Measurements from ENCODE around the gene TSPAN8. TPM values are rescaled to one million over a fixed set of nuclear protein-coding genes. Genes with fewer than 3 reads are reported as not detected.

TSPAN8 gene
- total RNA-seq, 1 experiment from 2014 or later: 0.37 TPM

GRCh38 chr12:71178162-71178561 lies 20.4 kb upstream of the TSPAN8 start (continued):
- TF ChIP-seq ATF6 (CRISPR knock-in tag; IDR thresholded peaks at IDR 0.05) (no peak), ZNF263 (CRISPR knock-in tag; IDR thresholded peaks at IDR 0.05; ENCODE audit: low read depth) (no peak), ZNF396 (CRISPR knock-in tag; IDR thresholded peaks at IDR 0.05; ENCODE audit: borderline replicate concordance) (no peak), ZNF671 (CRISPR knock-in tag; IDR thresholded peaks at IDR 0.05) (no peak), ATF1 (CRISPR knock-in tag; IDR thresholded peaks at IDR 0.05) (no peak), IRF1 (CRISPR knock-in tag; IDR thresholded peaks at IDR 0.05) (no peak)

- peaks cover 7% of the 10 kb centered on the region for H3K36me3 Mint-ChIP-seq
- ChIA-PET CTCF (no interaction called here), POLR2A (no interaction called here)
- no peak for DNase-seq (ENCODE audit: low spot score)
- TF ChIP-seq ZNF138 (CRISPR knock-in tag; conservative IDR thresholded peaks at IDR 0.05) (no peak), E2F5 (CRISPR knock-in tag; IDR thresholded peaks at IDR 0.05) (no peak), OVOL2 (CRISPR knock-in tag; IDR thresholded peaks at IDR 0.05; ENCODE audit: borderline replicate concordance) (no peak), SOX15 (CRISPR knock-in tag; IDR thresholded peaks at IDR 0.05) (no peak), TP53 (CRISPR knock-in tag; IDR thresholded peaks at IDR 0.05) (no peak), NR2C2 (CRISPR knock-in tag; IDR thresholded peaks at IDR 0.05) (no peak), STAT6 (CRISPR knock-in tag; conservative IDR thresholded peaks at IDR 0.05; ENCODE audit: low read depth) (no peak), ZMAT4 (CRISPR knock-in tag; IDR thresholded peaks at IDR 0.05) (no peak), EMX1 (CRISPR knock-in tag; IDR thresholded peaks at IDR 0.05) (no peak)
- H3K9me3 Mint-ChIP-seq: peaks cover 9% of the 10 kb centered on the region
- no peak overlapping the region for H3K4me3 Mint-ChIP-seq
- no peaks in the 10 kb centered on the region for H3K27me3 Mint-ChIP-seq (ENCODE audit: low read depth)
- no peak for ATAC-seq
- H3K27ac Mint-ChIP-seq: no peak overlapping the region
- H3K4me1 Mint-ChIP-seq: peaks cover 4% of the 10 kb centered on the region; the same call in 1 of the 2 replicates
Measured at GRCh38 chr12:71174825-71175224, 17.0 kb upstream of the TSPAN8 start.

- no peak for ATAC-seq
- Mint-ChIP-seq H3K4me3 (no peak overlapping the region), H3K27me3 (ENCODE audit: low read depth) (no peaks in the 10 kb centered on the region), H3K4me1 (peaks cover 4% of the 10 kb centered on the region; the same call in 1 of the 2 replicates), H3K36me3 (peaks cover 3% of the 10 kb centered on the region; the same call in 1 of the 2 replicates), H3K27ac (no peak overlapping the region), H3K9me3 (peaks cover 4% of the 10 kb centered on the region)
- TF ChIP-seq ATF3 (CRISPR knock-in tag; conservative IDR thresholded peaks at IDR 0.05): no peak
- no peak for TF ChIP-seq NR2C2 (CRISPR knock-in tag; IDR thresholded peaks at IDR 0.05)
- no peak for TF ChIP-seq OVOL2 (CRISPR knock-in tag; IDR thresholded peaks at IDR 0.05; ENCODE audit: borderline replicate concordance)
- TF ChIP-seq JAZF1 (CRISPR knock-in tag; IDR thresholded peaks at IDR 0.05): no peak
- TF ChIP-seq CREM (CRISPR knock-in tag; IDR thresholded peaks at IDR 0.05): no peak
- no peak for TF ChIP-seq CBFB (CRISPR knock-in tag; IDR thresholded peaks at IDR 0.05; ENCODE audit: low read depth)
- no peak for TF ChIP-seq ZNF317 (CRISPR knock-in tag; IDR thresholded peaks at IDR 0.05; ENCODE audit: borderline replicate concordance, low read depth)
- no peak for TF ChIP-seq ZNF416 (CRISPR knock-in tag; IDR thresholded peaks at IDR 0.05)
- TF ChIP-seq AFF4 (CRISPR knock-in tag; IDR thresholded peaks at IDR 0.05; ENCODE audit: borderline replicate concordance): no peak
- TF ChIP-seq ZNF232 (CRISPR knock-in tag; IDR thresholded peaks at IDR 0.05): no peak
- POLR2A ChIA-PET: no interaction called here
- DNase-seq (ENCODE audit: low spot score): no peak
- CTCF ChIA-PET: no interaction called here
Measured at GRCh38 chr12:71174146-71174545, 16.3 kb upstream of the TSPAN8 start.

All from WTC11 (cell line).